Fibroblast of the aortic adventitia (primary cell): ENCODE results near the gene GPR141. TPM values are rescaled to one million over a fixed set of nuclear protein-coding genes. Genes with fewer than 3 reads are reported as not detected.

Experiments used
- DNase-seq: peaks from one replicate; pipeline ENCODE4 v3.0.0-alpha.2; 2010; ENCODE audit warnings: low read depth
- H3K4me3 ChIP-seq: 2 replicates; pipeline ENCODE4 v1.5.1; 2011; ENCODE audit warnings: low read depth, mild to moderate bottlenecking, control low read depth, low read length, moderate library complexity
- CTCF ChIP-seq: IDR thresholded peaks from 2 replicates; pipeline ENCODE4 v1.5.1; 2011; ENCODE audit warnings: mild to moderate bottlenecking, low read length, control low read depth, inconsistent platforms; ENCODE audit not compliant: insufficient read depth
- total RNA-seq: library from RNA; depleted of rRNA; stranded (reverse); fragments of >200 nt; gene quantifications from 2 replicates; pipeline ENCODE4 v1.2.3, GENCODE V29; 2012; ENCODE audit warnings: low replicate concordance

The GPR141 gene
- total RNA-seq, 1 donor, result not detected

- no peak for TF ChIP-seq CTCF
- DNase-seq, result no peak
- H3K4me3 ChIP-seq, result no peak overlapping the region
These were observed 45.6 kb downstream of the GPR141 start for GRCh38 chr7:37729181-37729580.

GRCh38 chr7:37730501-37730900, 46.9 kb downstream of the GPR141 start:
- H3K4me3 ChIP-seq, result no peak overlapping the region
- no peak for TF ChIP-seq CTCF
- no peak for DNase-seq

- no peak overlapping the region for H3K4me3 ChIP-seq
- DNase-seq, result no peak
- TF ChIP-seq CTCF, result no peak
These were observed 48.7 kb downstream of the GPR141 start for GRCh38 chr7:37732253-37732652.

- no peak for TF ChIP-seq CTCF
These were observed 49.3 kb downstream of the GPR141 start for GRCh38 chr7:37732888-37733287.

GRCh38 chr7:37735196-37735595, 51.6 kb downstream of the GPR141 start:
- DNase-seq, result no peak
- no peak overlapping the region for H3K4me3 ChIP-seq
- TF ChIP-seq CTCF, result no peak

More at GRCh38 chr7:37732888-37733287, 49.3 kb downstream of the GPR141 start:
- DNase-seq, result no peak
- H3K4me3 ChIP-seq, result no peak overlapping the region

- DNase-seq, result no peak
- no peak for TF ChIP-seq CTCF
These were observed 54.8 kb downstream of the GPR141 start for GRCh38 chr7:37738321-37738720.

GRCh38 chr7:37740398-37740797, 56.8 kb downstream of the GPR141 start:
- no peak for TF ChIP-seq CTCF
- no peak overlapping the region for H3K4me3 ChIP-seq
- no peak for DNase-seq

More at GRCh38 chr7:37738321-37738720, 54.8 kb downstream of the GPR141 start:
- no peak overlapping the region for H3K4me3 ChIP-seq
